ENCODE data around the gene SREBF2. TPM values are rescaled to one million over a fixed set of nuclear protein-coding genes. Genes with fewer than 3 reads are reported as not detected.

Gene SREBF2
- total and polyA plus RNA-seq, 10 of the 15 experiments (the other 5 are each of a cell fraction or from before 2014, with no cell fraction given): 2.4 to 177 (median 78.8) TPM

DNA sequence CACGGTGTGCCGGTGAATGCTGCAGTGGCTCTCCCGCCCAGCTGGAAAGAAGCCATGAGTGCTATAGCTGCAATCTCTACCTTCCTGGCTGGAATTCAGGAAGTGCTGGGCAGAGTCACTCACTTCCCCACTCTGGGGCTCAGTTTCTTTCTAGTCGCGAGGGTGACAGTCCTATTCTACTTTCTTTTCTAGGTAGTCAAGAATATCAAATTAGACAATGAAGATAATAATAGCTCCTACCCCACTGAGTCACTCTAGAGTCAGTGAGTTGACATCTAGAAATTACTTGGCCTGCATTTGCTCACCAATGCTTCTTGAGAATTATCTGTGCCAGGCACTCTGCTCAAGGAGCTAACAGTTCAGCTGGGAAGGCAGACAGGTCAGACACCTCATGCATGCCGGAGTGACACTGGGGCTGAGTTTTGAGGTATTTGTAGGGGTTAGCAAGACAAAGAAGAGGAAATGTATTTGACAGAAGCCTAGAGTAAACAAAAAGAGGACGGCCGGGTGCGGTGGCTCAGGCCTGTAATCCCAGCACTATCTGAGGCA, 110.8 kb downstream of the SREBF2 start:
- Histone ChIP-seq H3K36me3 (ENCODE audit: control insufficient read depth in 2 of 2, insufficient read depth in 2 of 2, low read length in 1 of 2) (peaks cover 15 to 17% of the 10 kb centered on the region in 2 experiments; a peak in 3 of 4 replicates), H4K20me1 (ENCODE audit: control insufficient read depth, insufficient read depth) (no peaks in the 10 kb centered on the region), H3K27ac (ENCODE audit: control insufficient read depth, insufficient read depth) (peak overlapping the region; percentile 34), H3K4me3 (0 out of 2 replicates have a peak overlapping the region, but pooled peaks have one; percentile 20), H3K9ac (ENCODE audit: control insufficient read depth, insufficient read depth, low read length) (peak overlapping the region; percentile 22; the same call in 1 of the 2 replicates), H3K4me1 (ENCODE audit: control insufficient read depth, insufficient read depth, low read length) (peaks cover 56% of the 10 kb centered on the region), H3K4me2 (ENCODE audit: control insufficient read depth, insufficient read depth) (peak overlapping the region; percentile 53), H3K79me2 (ENCODE audit: control insufficient read depth, insufficient read depth, low read length) (peaks cover 49% of the 10 kb centered on the region), H2AFZ (ENCODE audit: control insufficient read depth, low read depth, low read length) (no peak overlapping the region), H3K27me3 (replicated peaks in 1 of 2; ENCODE audit: control insufficient read depth in 2 of 2, insufficient read depth in 2 of 2, low read length in 1 of 2) (no peaks in the 10 kb centered on the region), H3K9me3 (replicated peaks; ENCODE audit: control insufficient read depth, insufficient read depth, low read length) (no peaks in the 10 kb centered on the region)
- ATAC-seq (no peak), DNase-seq (ENCODE audit: low read depth, low spot score) (no peak), FAIRE-seq (no peak)
- 58% methylated on average over 9 of the region's 9 CpGs for WGBS (ENCODE audit: insufficient coverage, insufficient replicate concordance, low lambda C conversion rate, missing lambda C conversion rate)
- RAD21 ChIA-PET (ENCODE audit: unreplicated experiment): interaction anchor here (0.6 to 3.1 kb wide), 14 partner anchors 9 to 322 kb away, joined by 3 to 31 read pairs (median 5); partner anchors contain the start of genes CCDC134, MEI1, SMIM45 and XRCC6
- no TSS peak for BruUV-seq (replicated peaks)
- SMC1A ChIA-PET (ENCODE audit: uncharacterized antibody, unreplicated experiment): interaction anchor here (0.8 to 11.9 kb wide), 19 partner anchors 9 to 246 kb away, joined by 3 to 321 read pairs (median 3); partner anchors contain the start of genes MEI1 and TNFRSF13C
- POLR2A ChIA-PET: interaction anchor here (0.6 to 9.2 kb wide), 17 partner anchors 8 to 496 kb away, joined by 3 to 164 read pairs (median 4); partner anchors contain the start of genes CCDC134, NDUFA6, SREBF2 and TNFRSF13C
- TF ChIP-seq IKZF2 (IDR thresholded peaks at IDR 0.05) (0 out of 4 replicates have a peak, but pooled peaks of 1 of the 2 experiments have one; percentile 1), SPI1 (IDR thresholded peaks at IDR 0.05; ENCODE audit: borderline replicate concordance, insufficient read depth, low read depth, low read length) (peak; percentile 49; the same call in 1 of the 2 replicates), CHD4 (IDR thresholded peaks at IDR 0.05) (no peak)
- intact Hi-C loops (cut with micrococcal nuclease; ENCODE audit: unreplicated experiment) (no loop called here), in situ Hi-C loops (cut with MboI) (loop anchor here (5.0 kb wide), 1 partner anchor 246 kb away; the partner anchor contains the start of gene MEI1)
- CTCF ChIA-PET: interaction anchor here (0.5 to 3.6 kb wide), 17 partner anchors 9 to 246 kb away, joined by 3 to 30 read pairs (median 5); partner anchors contain the start of genes CCDC134, MEI1 and SREBF2
